Hematopoietic multipotent progenitor cell treated with erythropoietin and hydrocortisone succinate and interleukin-3 and kit ligand, for 6 days (in vitro differentiated cells): ENCODE results near the gene SLIT3.

ENCODE experiments used
- DNase-seq: peaks from one replicate; pipeline ENCODE4 v3.0.0-alpha.2; 2015

The SLIT3 gene

DNA sequence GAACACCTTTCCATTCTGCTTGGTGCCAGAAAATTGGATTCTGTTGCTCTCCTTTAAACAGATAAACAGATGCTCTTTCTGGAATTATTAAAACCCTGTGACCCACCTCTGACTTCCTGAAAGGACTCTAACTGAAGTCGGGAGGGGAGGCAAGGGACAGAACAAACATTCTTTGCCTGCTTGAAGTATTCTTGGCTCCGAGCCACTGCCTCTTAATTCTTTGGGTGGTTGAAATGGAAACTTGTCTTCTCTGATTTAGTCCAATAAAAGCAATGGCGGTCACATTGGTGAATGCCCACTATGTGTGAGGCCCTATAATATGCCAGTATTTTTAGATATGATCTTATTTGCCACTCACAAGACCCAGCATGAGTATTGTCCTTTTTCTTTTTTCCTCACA lies 236.8 kb downstream of the SLIT3 start:
- DNase-seq = no peak

GRCh38 chr5:169063316-169063953 lies 237.5 kb downstream of the SLIT3 start:
- no peak for DNase-seq

GRCh38 chr5:169062690-169063089 lies 238.2 kb downstream of the SLIT3 start:
- no peak for DNase-seq

GRCh38 chr5:169054506-169054905 lies 246.4 kb downstream of the SLIT3 start:
- DNase-seq = no peak

DNA sequence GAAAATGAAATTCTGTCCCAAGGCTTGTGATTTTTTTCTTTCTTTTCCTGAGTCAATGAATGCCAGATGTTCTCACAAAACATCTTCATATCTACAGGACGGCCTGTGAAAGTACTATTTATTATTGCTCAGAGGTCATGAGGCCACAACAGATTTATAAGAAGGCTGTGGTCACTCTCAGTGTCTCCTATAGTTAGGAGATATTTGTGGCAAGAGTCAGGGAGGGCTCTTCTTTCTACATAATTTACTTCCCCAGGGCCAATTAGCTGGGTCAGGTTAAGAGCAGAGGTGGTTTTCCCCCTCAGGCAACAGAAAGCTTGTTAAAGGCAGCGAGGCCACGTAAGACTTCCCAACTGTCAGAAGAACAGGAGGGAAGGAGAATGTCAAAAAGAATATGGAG lies 248.7 kb downstream of the SLIT3 start:
- DNase-seq = no peak

GRCh38 chr5:169051351-169051750 lies 249.6 kb downstream of the SLIT3 start:
- no peak for DNase-seq

DNA sequence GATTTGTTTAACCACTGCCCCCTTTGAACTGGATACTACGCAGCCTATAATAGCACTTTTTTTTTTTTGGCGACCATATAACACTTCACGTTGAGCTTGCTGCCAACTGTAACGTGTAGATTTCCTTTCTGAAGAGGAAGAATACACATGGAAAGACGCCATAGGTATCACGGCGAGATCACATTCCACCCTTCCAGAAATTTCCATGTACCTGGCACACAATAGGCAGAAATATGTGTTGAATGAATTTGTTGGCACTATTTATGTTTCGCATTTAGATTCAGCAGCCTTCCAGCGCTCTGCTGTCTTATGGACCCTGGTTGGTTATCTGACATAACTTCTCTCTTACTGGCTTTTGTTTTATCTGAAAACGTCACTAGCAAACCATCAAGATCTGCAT lies 250.3 kb downstream of the SLIT3 start:
- no peak for DNase-seq

DNA sequence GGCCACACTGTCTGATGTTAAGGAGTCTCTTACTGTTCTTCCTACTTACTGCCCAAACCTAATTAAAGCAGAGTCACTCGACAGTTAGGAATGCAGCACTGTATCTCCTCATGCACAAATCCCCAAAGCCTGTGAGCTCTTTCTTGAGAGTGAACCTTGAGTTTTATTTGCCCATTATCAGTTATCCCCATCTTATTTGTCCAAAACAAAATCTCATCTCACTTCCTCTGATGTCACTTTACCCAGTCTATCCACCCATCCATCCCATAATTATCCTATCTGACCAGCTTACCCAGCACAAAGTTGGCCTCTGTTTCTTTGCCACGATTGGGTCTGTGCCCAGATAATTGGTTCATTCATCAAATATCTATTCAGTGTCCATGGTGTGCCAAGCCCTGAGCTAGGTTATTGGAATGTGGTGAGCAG lies 250.8 kb downstream of the SLIT3 start:
- no peak for DNase-seq

GRCh38 chr5:169049712-169050111 lies 251.2 kb downstream of the SLIT3 start:
- DNase-seq = no peak

DNA sequence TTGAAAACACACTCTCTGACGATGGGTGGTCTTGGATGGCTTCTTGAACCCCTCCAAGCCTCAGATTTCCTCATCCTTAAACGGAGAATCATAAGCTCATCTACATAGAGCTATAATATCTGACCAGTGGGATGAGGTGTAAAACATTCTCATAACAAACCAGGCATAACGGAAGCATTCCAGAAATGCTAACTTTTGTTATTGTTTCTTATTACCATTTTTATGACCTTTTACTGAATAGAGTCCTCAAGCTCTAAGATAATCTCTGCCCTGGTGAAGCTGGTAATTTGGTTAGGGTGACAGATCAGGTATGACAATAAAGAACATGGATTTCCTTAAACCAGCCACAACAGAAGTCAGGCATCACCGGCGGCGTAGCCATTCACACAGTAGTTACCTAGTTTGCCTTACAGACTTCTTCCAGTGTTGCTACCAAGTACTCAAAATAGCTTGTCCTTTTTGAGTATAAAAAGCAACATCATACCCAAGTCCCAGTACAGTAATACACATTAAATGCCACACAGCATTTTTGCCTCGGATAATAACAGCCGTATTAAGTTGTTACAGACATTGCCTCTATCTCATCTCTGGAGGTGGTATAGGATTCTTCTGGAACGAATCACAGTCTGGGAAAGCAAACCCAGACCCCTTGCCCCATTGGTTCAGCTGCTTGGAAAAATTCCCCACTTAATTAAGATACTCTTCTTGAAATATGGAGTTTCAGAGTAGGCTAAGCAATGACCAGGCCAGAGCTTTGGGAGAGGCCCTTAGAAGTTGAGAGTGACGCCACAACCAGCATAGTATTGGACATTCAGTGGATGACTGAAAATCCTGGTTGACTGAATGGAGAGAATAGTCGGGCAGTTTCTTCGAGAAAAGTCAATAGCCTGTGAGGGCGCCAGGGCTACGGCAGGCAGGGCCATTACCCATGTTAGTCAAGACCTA lies 252.5 kb downstream of the SLIT3 start:
- no peak for DNase-seq

GRCh38 chr5:169044962-169045361 lies 256.0 kb downstream of the SLIT3 start:
- no peak for DNase-seq

GRCh38 chr5:169041180-169041579 lies 259.8 kb downstream of the SLIT3 start:
- DNase-seq = no peak

GRCh38 chr5:169039592-169039991 lies 261.3 kb downstream of the SLIT3 start:
- no peak for DNase-seq

DNA sequence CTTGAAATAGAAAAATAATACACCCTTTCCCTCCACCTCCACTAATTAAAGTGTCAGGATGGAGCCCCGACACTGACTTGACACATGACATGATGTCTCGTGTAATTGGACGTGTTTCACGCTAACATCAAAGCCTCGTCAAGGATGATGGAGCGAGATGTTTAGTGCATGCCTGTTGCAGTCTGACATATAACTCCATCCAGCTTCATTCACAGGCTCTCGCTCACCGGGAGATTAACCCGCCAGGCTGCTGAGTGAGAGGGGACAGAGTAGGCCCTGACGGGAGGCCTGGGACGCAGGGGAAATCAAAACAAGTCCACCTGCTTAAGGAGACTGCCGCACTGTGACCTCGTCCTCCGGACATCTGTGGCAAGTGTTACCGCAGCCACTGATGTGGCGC lies 263.5 kb downstream of the SLIT3 start:
- no peak for DNase-seq

GRCh38 chr5:169036079-169036805 lies 264.7 kb downstream of the SLIT3 start:
- no peak for DNase-seq

DNA sequence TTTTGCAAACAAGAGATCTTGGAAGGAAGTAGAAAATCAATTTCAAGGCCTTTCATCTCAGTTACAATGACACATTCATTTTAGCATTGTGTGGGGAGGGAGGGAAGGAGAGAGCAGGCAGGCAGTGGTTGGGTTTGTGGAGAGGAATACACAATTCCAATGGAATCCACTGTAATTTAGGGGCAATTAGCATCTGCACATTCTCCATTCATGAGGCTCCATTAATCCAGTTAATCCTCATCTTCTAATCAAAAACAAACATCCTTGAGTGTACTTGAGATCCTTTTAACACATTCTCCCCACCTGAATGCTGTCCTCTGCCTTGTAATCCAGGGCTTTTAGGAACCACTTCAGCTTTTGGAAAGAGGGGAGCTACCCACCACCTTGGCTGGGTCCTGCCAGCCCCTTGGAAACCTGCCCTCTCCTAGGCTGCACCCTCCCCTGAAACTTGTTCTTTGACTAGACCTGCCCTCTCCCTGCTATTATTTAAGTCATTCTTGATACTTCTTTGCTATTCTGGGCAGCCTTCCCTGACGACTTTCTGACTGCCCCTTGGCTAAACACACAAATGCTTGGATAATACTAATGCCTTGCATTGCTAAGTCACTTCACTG lies 271.2 kb downstream of the SLIT3 start:
- DNase-seq = no peak

GRCh38 chr5:169029037-169029436 lies 271.9 kb downstream of the SLIT3 start:
- DNase-seq = no peak

DNA sequence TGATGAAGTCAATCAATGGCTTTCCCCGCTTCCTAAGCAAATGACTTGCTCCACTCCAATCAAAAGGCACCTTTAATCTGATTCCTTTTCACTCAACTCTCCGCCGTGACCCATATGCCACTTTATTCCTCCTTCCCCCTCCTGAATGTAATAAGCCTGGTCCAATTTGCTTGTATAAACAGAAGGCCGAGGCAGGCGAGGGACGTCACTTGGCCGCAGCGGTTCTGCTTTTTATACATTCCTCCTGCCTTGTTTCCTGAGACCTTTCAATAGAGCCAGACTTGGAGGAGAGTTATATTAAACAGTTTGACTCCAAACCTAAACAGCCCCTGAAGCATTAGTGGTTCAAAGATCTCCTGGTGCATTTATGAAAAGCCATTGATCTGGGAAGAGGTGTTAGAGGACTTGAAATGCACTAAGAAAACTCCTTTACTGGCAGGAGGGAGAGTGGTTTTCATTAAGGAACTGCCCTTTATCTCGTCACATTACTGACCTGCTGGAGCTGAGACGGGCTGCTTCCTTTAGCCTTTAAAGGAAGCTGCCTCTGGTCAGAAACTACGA lies 273.4 kb downstream of the SLIT3 start:
- DNase-seq = peak; percentile 45

GRCh38 chr5:169025491-169025890 lies 275.4 kb downstream of the SLIT3 start:
- no peak for DNase-seq

GRCh38 chr5:169024421-169024820 lies 276.5 kb downstream of the SLIT3 start:
- no peak for DNase-seq

- no peak for DNase-seq
Measured at GRCh38 chr5:169022718-169023117, 278.2 kb downstream of the SLIT3 start.

GRCh38 chr5:169020102-169020501 lies 280.8 kb downstream of the SLIT3 start:
- no peak for DNase-seq

DNA sequence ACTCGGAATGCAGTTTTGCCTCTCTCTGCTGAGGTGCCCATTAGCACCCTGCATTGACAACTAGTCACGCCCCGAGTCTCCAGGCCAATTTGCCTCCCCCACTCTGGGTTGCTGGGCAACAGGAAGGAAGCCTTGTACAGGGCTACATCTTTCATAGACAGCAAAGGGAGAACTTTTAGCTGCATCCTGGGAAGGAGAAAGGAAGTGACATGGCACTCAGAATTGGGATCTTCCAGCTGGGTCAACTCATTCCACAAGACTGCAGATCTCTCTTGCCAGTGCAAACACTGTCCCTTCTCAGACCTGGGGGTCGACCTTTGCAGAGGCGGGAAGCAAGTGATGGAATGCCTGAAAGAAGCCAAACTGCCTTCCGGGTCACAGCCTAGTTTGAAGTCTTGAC lies 282.0 kb downstream of the SLIT3 start:
- DNase-seq = no peak
